ENCODE results near the gene NFKBIB. TPM values are rescaled to one million over a fixed set of nuclear protein-coding genes. Genes with fewer than 3 reads are reported as not detected.

Gene NFKBIB
- total and polyA plus RNA-seq, 2 experiments from 2014 or later, result 24.1 to 29.6 TPM

DNA sequence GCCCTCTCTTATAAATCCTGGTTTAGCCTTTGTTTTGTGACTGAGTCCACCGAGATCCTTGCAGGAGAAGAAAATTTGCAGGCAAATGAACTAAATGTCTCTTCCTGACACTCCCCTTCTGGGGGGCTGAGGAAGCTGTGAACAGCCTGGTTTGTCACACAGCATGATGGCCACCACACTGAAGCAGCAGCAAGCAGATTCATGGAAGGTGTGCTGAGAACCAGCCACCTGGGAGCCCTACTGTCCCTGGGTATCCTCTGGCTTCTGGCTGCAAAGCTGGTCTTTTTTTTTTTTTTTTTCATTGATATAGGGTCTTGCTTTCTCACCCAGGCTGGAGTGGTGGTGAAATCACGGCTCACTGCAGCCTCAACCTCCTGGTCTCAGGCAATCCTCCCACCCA is 42.2 kb downstream of the NFKBIB start:
- no peaks in the 10 kb centered on the region for H3K79me2 ChIP-seq
- H3K27ac ChIP-seq, result no peak overlapping the region
- 86% methylated on average over 2 of the region's 2 CpGs for WGBS (ENCODE audit: low lambda C conversion rate, missing lambda C conversion rate)
- no peaks in the 10 kb centered on the region for H3K36me3 ChIP-seq (replicated peaks; ENCODE audit: insufficient read depth, low read depth)
- no peak overlapping the region for H3K4me2 ChIP-seq
- H3K9me2 ChIP-seq (replicated peaks; ENCODE audit: insufficient read depth), result no peaks in the 10 kb centered on the region
- no peak for DNase-seq (ENCODE audit: low spot score)
- H3K4me1 ChIP-seq (ENCODE audit: insufficient read depth), result no peaks in the 10 kb centered on the region
- no peaks in the 10 kb centered on the region for H3K27me3 ChIP-seq
- H3K9me3 ChIP-seq (ENCODE audit: low read depth), result no peaks in the 10 kb centered on the region
- no peak overlapping the region for H2AFZ ChIP-seq
- no peaks in the 10 kb centered on the region for H4K20me1 ChIP-seq (ENCODE audit: insufficient read depth, poor library complexity, severe bottlenecking)
- H3K4me3 ChIP-seq, result no peak overlapping the region
- TF ChIP-seq EZH2phosphoT487 (IDR thresholded peaks at IDR 0.05; ENCODE audit: low read depth, severe bottlenecking, unreplicated experiment) (no peak), EZH2 (IDR thresholded peaks at IDR 0.05; ENCODE audit: borderline replicate concordance) (no peak), CTCF (IDR thresholded peaks at IDR 0.05; ENCODE audit: poor library complexity) (no peak)

DNA sequence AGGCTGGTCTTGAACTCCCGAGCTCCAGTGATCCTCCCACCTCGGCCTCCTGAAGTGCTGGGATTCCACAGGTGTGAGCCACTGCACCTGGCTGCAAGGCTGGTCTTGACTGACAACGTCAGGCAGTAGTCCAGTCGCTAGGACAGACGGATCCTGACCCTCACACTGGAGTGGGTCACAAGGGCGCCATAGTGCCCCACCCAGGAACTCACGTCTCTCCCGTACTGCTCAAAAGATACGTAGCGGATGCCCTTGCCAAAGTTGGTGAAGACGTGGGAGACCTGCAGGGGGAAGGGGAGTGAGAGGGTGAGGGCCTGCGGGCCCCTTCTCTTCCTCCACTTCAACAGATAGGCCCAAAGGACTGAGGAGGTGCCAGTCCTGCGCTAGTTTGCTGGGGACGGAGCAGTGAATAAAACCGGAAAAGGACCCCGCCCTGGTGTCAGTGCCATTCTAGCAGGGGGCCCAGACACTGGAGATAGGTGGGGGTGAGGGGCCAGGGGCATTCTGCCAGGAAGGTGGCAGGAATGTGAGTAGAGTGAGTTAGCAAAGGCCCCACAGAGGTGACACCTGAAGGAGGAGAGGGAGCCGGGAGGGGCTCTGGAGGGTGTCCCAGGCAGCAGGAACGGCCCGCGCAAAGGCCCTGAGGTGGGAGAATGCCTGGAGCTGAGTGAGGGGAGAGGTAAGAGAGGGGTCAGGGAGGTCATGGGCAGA is 42.9 kb downstream of the NFKBIB start:
- TF ChIP-seq EZH2 (IDR thresholded peaks at IDR 0.05; ENCODE audit: borderline replicate concordance), result no peak
- TF ChIP-seq CTCF (IDR thresholded peaks at IDR 0.05; ENCODE audit: poor library complexity), result no peak
- TF ChIP-seq EZH2phosphoT487 (IDR thresholded peaks at IDR 0.05; ENCODE audit: low read depth, severe bottlenecking, unreplicated experiment), result no peak
- Histone ChIP-seq H3K27ac (no peak overlapping the region), H3K36me3 (replicated peaks; ENCODE audit: insufficient read depth, low read depth) (no peaks in the 10 kb centered on the region), H4K20me1 (ENCODE audit: insufficient read depth, poor library complexity, severe bottlenecking) (no peaks in the 10 kb centered on the region), H3K9me3 (ENCODE audit: low read depth) (no peaks in the 10 kb centered on the region), H2AFZ (no peak overlapping the region), H3K27me3 (no peaks in the 10 kb centered on the region), H3K4me2 (no peak overlapping the region), H3K4me1 (ENCODE audit: insufficient read depth) (no peaks in the 10 kb centered on the region), H3K9me2 (replicated peaks; ENCODE audit: insufficient read depth) (no peaks in the 10 kb centered on the region), H3K4me3 (no peak overlapping the region), H3K79me2 (no peaks in the 10 kb centered on the region)
- DNase-seq (ENCODE audit: low spot score), result no peak
- 87% methylated on average over 20 of the region's 20 CpGs for WGBS (ENCODE audit: low lambda C conversion rate, missing lambda C conversion rate)

GRCh38 chr19:38944981-38945506 is 45.3 kb downstream of the NFKBIB start:
- no peak overlapping the region for H3K4me2 ChIP-seq
- no peak for TF ChIP-seq CTCF (IDR thresholded peaks at IDR 0.05; ENCODE audit: poor library complexity)
- TF ChIP-seq EZH2phosphoT487 (IDR thresholded peaks at IDR 0.05; ENCODE audit: low read depth, severe bottlenecking, unreplicated experiment), result no peak
- no peak for TF ChIP-seq EZH2 (IDR thresholded peaks at IDR 0.05; ENCODE audit: borderline replicate concordance)
- H3K4me3 ChIP-seq, result no peak overlapping the region
- no peak for DNase-seq (ENCODE audit: low spot score)
- H3K9me2 ChIP-seq (replicated peaks; ENCODE audit: insufficient read depth), result no peaks in the 10 kb centered on the region
- H3K79me2 ChIP-seq, result no peaks in the 10 kb centered on the region
- WGBS (ENCODE audit: low lambda C conversion rate, missing lambda C conversion rate), result 93% methylated on average over 11 of the region's 12 CpGs
- no peak overlapping the region for H2AFZ ChIP-seq
- no peaks in the 10 kb centered on the region for H3K9me3 ChIP-seq (ENCODE audit: low read depth)
- H3K4me1 ChIP-seq (ENCODE audit: insufficient read depth), result peaks cover 3% of the 10 kb centered on the region
- H4K20me1 ChIP-seq (ENCODE audit: insufficient read depth, poor library complexity, severe bottlenecking), result no peaks in the 10 kb centered on the region
- no peaks in the 10 kb centered on the region for H3K36me3 ChIP-seq (replicated peaks; ENCODE audit: insufficient read depth, low read depth)
- no peak overlapping the region for H3K27ac ChIP-seq
- H3K27me3 ChIP-seq, result no peaks in the 10 kb centered on the region

Measured in hepatocyte (in vitro differentiated cells).